GM21360 (cell line): ENCODE data around the gene NEURL1.
"Not testable (repeated sequence)": the region's sequence is repeated elsewhere in the genome, so short reads cannot be mapped to it uniquely, and the experiment has no call there.

Source experiments
- ATAC-seq: cut with Tn5 transposase; IDR thresholded peaks from one replicate; pipeline ENCODE4 v1.9.1; 2021; ENCODE audit warnings: mild to moderate bottlenecking, moderate library complexity; ENCODE audit not compliant: unreplicated experiment

Gene NEURL1

GRCh38 chr10:103619424-103620351, 126.2 kb downstream of the NEURL1 start:
- no peak for ATAC-seq

- ATAC-seq: no peak
Observed at GRCh38 chr10:103620352-103620740, 126.8 kb downstream of the NEURL1 start.

GRCh38 chr10:103620891-103621782, 127.6 kb downstream of the NEURL1 start:
- no peak for ATAC-seq

- no peak for ATAC-seq
Observed at GRCh38 chr10:103621783-103622125, 128.2 kb downstream of the NEURL1 start.

- ATAC-seq: no peak
Observed at GRCh38 chr10:103622286-103622685, 128.8 kb downstream of the NEURL1 start.

- ATAC-seq: no peak
Observed at GRCh38 chr10:103622935-103623574, 129.6 kb downstream of the NEURL1 start.

- no peak for ATAC-seq
Observed at GRCh38 chr10:103626178-103626577, 132.7 kb downstream of the NEURL1 start.

GRCh38 chr10:103627111-103627892, 133.8 kb downstream of the NEURL1 start:
- ATAC-seq: no peak

GRCh38 chr10:103627893-103628292, 134.4 kb downstream of the NEURL1 start:
- no peak for ATAC-seq

- no peak for ATAC-seq
Observed at GRCh38 chr10:103629581-103629980, 136.1 kb downstream of the NEURL1 start.

GRCh38 chr10:103630156-103630555, 136.7 kb downstream of the NEURL1 start:
- ATAC-seq: no peak

GRCh38 chr10:103632247-103632642, 138.7 kb downstream of the NEURL1 start:
- no peak for ATAC-seq

- ATAC-seq: not testable (repeated sequence)
Observed at GRCh38 chr10:103632871-103633270, 139.4 kb downstream of the NEURL1 start.

GRCh38 chr10:103633846-103634245, 140.3 kb downstream of the NEURL1 start:
- ATAC-seq: no peak

GRCh38 chr10:103635580-103635979, 142.1 kb downstream of the NEURL1 start:
- no peak for ATAC-seq

- no peak for ATAC-seq
Observed at GRCh38 chr10:103636492-103636891, 143.0 kb downstream of the NEURL1 start.

- no peak for ATAC-seq
Observed at GRCh38 chr10:103637011-103637410, 143.5 kb downstream of the NEURL1 start.

GRCh38 chr10:103637927-103638557, 144.5 kb downstream of the NEURL1 start:
- ATAC-seq: no peak

GRCh38 chr10:103638948-103639347, 145.4 kb downstream of the NEURL1 start:
- no peak for ATAC-seq
